AG04450 (cell line): ENCODE measurements around the gene FRMD4A. TPM values are rescaled to one million over a fixed set of nuclear protein-coding genes. Genes with fewer than 3 reads are reported as not detected.

Experiments used
- CTCF ChIA-PET: fragments of 300-600, 350-600 bp; formaldehyde crosslinking; extraction: SDS; loops from one replicate; lab custom pipeline; 2022; ENCODE audit warnings: antibody characterized with exemption, inconsistent platforms; lab: Charles Lee
- POLR2A ChIA-PET: fragments of 350-600 bp; formaldehyde crosslinking; extraction: SDS; loops from one replicate; lab custom pipeline; 2021; ENCODE audit warnings: antibody characterized with exemption, inconsistent platforms; lab: Yijun Ruan, JAX
- DNase-seq: peaks from one replicate; pipeline ENCODE4 v3.0.0-alpha.2; 2011; ENCODE audit warnings: low read depth, low spot score
- H3K27ac ChIP-seq: one replicate; pipeline ENCODE4 v1.5.1; 2012; ENCODE audit warnings: low read depth, low read length, control low read depth
- H3K27me3 ChIP-seq: one replicate; pipeline ENCODE4 v1.6.0; 2012; ENCODE audit warnings: low read length; ENCODE audit not compliant: control insufficient read depth, insufficient read depth
- H3K4me3 ChIP-seq: 2 replicates; pipeline ENCODE4 v1.5.1; 2011; ENCODE audit warnings: mild to moderate bottlenecking, low read depth, low read length, control low read depth
- H3K9me3 ChIP-seq: 2 replicates; pipeline ENCODE4 v1.5.1; 2012; ENCODE audit warnings: low read length; ENCODE audit not compliant: control insufficient read depth, insufficient read depth
- polyA plus RNA-seq: library from polyadenylated mRNA; depleted of rRNA; stranded (reverse); fragments of >200 nt; gene quantifications from 2 replicates; pipeline ENCODE4 v1.2.3, GENCODE V29; 2011
- TF ChIP-seq, protein P1 (sequence below): IDR thresholded peaks from 2 replicates; pipeline ENCODE4 v1.5.1; 2011; ENCODE audit warnings: low read depth, low read length, control low read depth, inconsistent platforms

Gene FRMD4A
- polyA plus RNA-seq, 1 experiment, result 45.7 TPM

DNA sequence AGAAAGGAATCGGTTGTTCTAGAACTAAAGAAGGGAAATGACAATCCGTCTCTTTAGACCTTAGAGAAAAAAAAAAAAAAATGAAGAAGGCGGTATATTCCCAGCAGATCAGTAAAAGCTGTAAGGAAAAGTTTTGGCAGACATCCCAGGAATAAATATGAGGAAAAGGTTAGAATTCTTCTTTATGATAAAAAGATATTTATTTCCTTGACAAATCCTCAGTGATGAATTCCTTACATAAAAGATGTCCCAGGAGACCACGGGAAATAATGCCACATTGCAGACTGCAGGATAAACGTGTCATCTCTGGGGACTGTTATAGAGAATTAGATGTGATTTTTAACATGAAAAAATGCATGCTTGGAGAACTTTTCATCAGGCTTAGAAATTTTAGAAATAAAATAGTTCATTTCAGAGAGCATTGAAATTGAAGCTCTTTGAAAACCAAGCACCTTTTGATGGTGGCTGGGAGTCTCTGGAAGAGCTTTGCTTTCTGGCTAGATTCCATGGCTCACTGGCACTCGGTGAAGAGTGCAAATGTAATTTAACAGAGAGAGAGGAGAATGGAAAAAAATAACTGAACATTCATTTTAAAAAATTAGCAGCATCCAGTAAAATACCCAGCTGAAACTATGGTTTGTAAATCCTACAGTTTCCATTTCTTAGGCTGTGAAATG is 645.8 kb downstream of the FRMD4A start:
- DNase-seq, result no peak
- CTCF ChIA-PET, result interaction anchor here (0.7 to 1.4 kb wide), 2 partner anchors 16 to 25 kb away, joined by 3 to 5 read pairs; no protein-coding TSS in a partner anchor

DNA sequence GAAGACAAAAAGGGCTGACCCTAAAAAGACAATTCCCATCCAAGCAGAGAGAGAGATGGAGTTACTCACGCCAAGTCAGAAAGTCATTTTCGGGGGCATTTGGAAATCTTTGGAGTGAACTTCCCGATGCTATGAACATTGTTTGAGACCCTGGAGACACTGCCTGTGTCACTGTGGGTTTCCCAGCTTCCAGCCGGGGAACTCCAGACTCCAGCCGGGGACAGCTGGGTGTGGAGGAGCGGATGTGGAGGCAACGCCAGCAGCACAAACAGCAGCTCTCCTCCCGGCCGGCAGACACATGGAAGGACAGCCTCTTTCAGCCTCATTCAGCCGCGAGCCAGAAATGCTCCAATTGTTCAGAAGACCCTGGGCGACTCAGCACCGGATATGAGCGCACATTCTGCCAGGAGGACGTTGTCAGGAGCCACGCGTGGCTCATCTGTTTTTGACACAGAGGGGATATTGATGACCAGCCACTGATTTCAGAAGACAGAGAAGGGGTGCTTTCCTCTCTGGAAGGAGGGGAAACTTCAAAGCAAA is 646.4 kb downstream of the FRMD4A start:
- ChIA-PET CTCF (interaction anchor here (1.4 kb wide), 1 partner anchor 24 kb away, joined by 3 read pairs; no protein-coding TSS in a partner anchor), POLR2A (no interaction called here)
- DNase-seq, result peak; percentile 26

More for the DNA sequence above, 645.8 kb downstream of the FRMD4A start:
- no peaks in the 10 kb centered on the region for H3K9me3 ChIP-seq
- 0 out of 2 replicates have a peak overlapping the region, but pooled peaks have one; percentile 5 for H3K4me3 ChIP-seq
- TF ChIP-seq, protein P1, sequence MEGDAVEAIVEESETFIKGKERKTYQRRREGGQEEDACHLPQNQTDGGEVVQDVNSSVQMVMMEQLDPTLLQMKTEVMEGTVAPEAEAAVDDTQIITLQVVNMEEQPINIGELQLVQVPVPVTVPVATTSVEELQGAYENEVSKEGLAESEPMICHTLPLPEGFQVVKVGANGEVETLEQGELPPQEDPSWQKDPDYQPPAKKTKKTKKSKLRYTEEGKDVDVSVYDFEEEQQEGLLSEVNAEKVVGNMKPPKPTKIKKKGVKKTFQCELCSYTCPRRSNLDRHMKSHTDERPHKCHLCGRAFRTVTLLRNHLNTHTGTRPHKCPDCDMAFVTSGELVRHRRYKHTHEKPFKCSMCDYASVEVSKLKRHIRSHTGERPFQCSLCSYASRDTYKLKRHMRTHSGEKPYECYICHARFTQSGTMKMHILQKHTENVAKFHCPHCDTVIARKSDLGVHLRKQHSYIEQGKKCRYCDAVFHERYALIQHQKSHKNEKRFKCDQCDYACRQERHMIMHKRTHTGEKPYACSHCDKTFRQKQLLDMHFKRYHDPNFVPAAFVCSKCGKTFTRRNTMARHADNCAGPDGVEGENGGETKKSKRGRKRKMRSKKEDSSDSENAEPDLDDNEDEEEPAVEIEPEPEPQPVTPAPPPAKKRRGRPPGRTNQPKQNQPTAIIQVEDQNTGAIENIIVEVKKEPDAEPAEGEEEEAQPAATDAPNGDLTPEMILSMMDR, result no peak
- peak overlapping the region; percentile 81 for H3K27ac ChIP-seq
- H3K27me3 ChIP-seq, result no peaks in the 10 kb centered on the region
- POLR2A ChIA-PET, result no interaction called here

DNA sequence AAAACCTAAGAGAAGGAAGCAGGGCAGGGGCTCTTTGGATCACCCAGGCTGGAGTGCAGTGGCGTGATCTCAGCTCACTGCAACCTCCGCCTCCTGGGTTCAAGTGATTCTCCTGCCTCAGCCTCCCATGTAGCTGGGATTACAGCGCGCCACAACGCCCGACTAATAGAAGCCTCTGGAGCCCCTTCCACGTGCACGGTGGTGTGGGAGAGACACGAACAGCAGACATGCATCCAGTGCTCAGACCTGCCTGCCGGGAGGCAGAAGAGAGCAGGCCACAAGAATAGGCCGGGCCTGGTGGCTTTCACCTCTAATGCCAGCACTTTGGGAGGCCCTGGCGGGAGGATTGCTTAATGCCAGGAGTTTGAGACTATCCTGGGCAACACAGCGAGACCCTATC is 647.7 kb downstream of the FRMD4A start:
- ChIA-PET POLR2A (interaction anchor here (0.7 to 1.2 kb wide), 2 partner anchors 30 to 714 kb away, joined by 3 read pairs; no protein-coding TSS in a partner anchor), CTCF (interaction anchor here (1.9 kb wide), 1 partner anchor 69 kb away, joined by 4 read pairs; no protein-coding TSS in a partner anchor)
- no peak overlapping the region for H3K4me3 ChIP-seq
- no peaks in the 10 kb centered on the region for H3K9me3 ChIP-seq
- DNase-seq, result no peak
- H3K27ac ChIP-seq, result no peak overlapping the region
- H3K27me3 ChIP-seq, result no peaks in the 10 kb centered on the region
- TF ChIP-seq, protein P1, result no peak

More for the DNA sequence above, 646.4 kb downstream of the FRMD4A start:
- Histone ChIP-seq H3K27me3 (no peaks in the 10 kb centered on the region), H3K9me3 (no peaks in the 10 kb centered on the region), H3K4me3 (peak overlapping the region; percentile 5; the same call in 1 of the 2 replicates), H3K27ac (peak overlapping the region; percentile 81)
- TF ChIP-seq, protein P1, result no peak

DNA sequence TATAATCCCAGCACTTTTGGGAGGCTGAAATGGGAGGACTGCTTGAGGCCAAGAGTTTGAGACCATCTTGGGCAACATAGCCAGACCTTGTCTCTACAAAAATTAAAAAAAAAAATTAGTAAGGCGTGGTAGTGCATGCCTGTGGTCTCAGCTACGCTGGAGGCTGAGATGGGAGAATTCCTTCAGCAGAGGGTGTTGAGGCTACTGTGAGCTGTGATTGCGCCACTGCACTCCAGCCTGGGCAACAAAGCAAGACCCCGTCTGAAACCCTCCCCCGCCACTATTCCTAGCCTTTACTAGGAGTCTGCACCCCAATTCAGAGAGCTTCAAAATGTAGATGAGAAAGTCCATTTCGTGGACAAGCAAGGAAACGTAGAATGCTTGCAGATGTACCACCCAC is 648.8 kb downstream of the FRMD4A start:
- CTCF ChIA-PET, result interaction anchor here (1.9 kb wide), 1 partner anchor 68 kb away, joined by 4 read pairs; no protein-coding TSS in a partner anchor
- POLR2A ChIA-PET, result no interaction called here
- Histone ChIP-seq H3K9me3 (no peaks in the 10 kb centered on the region), H3K27ac (no peak overlapping the region), H3K27me3 (no peaks in the 10 kb centered on the region), H3K4me3 (no peak overlapping the region)
- TF ChIP-seq, protein P1, result no peak
- DNase-seq, result no peak

DNA sequence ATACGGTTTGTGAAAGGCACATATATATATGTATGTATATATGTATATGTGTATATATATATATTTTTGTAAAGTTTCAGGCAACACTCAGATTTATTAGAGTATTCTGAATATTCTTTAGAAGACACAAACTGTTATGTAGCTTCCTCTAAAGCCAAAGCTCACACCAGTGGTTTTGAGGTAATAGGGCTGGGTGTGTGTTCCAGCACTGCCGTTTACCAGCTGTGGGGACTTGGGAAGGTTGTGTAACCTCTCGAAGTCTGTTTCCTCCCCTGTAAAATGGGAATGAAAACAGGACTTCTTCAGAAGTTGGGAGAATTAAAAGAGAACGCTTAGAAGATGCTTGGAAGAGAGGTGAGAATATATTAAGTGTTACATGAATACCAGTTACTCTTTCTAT is 649.2 kb downstream of the FRMD4A start:
- TF ChIP-seq, protein P1, result no peak
- POLR2A ChIA-PET, result no interaction called here
- Histone ChIP-seq H3K27me3 (no peaks in the 10 kb centered on the region), H3K4me3 (no peak overlapping the region), H3K9me3 (no peaks in the 10 kb centered on the region), H3K27ac (no peak overlapping the region)
- CTCF ChIA-PET, result interaction anchor here (1.9 kb wide), 1 partner anchor 68 kb away, joined by 4 read pairs; no protein-coding TSS in a partner anchor
- no peak for DNase-seq
